ENCODE results near the gene AFM. TPM values are rescaled to one million over a fixed set of nuclear protein-coding genes. Genes with fewer than 3 reads are reported as not detected.

AFM gene
- polyA plus RNA-seq, 1 donor from 2014 or later: not detected

DNA sequence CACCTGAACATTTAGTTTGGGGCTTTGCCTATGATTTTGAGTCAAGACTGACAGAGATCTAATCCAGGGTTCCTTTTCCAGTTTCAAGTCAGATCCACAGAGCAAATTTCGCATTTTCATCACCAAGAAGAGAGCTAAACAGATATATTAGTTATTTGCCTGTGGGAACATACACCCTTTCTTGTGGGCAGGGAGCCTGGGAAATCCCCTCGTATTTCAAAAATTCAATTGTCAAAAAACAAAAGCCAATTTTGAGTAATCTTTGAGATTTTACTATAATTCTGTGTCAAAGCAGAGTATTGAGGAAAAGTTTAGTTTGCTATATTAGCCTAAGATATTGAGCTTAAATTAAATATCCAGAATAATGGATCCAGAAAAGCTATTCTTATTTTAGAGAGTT, 56.6 kb downstream of the AFM start:
- no peak overlapping the region for H3K4me2 ChIP-seq (ENCODE audit: low read length)
- no peak overlapping the region for H3K27ac ChIP-seq (ENCODE audit: low read length)
- no peak overlapping the region for H3K4me3 ChIP-seq (ENCODE audit: low read length)
- H3K36me3 ChIP-seq (ENCODE audit: insufficient read depth, low read length): no peaks in the 10 kb centered on the region
- no peak overlapping the region for H2AFZ ChIP-seq (ENCODE audit: low read depth, low read length)
- no peaks in the 10 kb centered on the region for H3F3A ChIP-seq (ENCODE audit: insufficient read depth, low read length, poor library complexity, severe bottlenecking)
- no peaks in the 10 kb centered on the region for H3K27me3 ChIP-seq (ENCODE audit: insufficient read depth, low read depth, low read length)
- no peak overlapping the region for H3K9ac ChIP-seq (ENCODE audit: low read length)
- H3K79me2 ChIP-seq (replicated peaks; ENCODE audit: insufficient read depth, low read length): no peaks in the 10 kb centered on the region
- no peaks in the 10 kb centered on the region for H3K9me3 ChIP-seq (ENCODE audit: low read length)
- H4K20me1 ChIP-seq (ENCODE audit: insufficient read depth): no peaks in the 10 kb centered on the region
- TF ChIP-seq EZH2 (IDR thresholded peaks at IDR 0.05; ENCODE audit: borderline replicate concordance, insufficient read depth, low read length, poor library complexity, severe bottlenecking) (no peak), MXI1 (conservative IDR thresholded peaks at IDR 0.05; ENCODE audit: poor library complexity, severe bottlenecking) (no peak), TAF1 (IDR thresholded peaks at IDR 0.05; ENCODE audit: low read depth) (no peak), RAD21 (conservative IDR thresholded peaks at IDR 0.05) (no peak), POLR2AphosphoS5 (IDR thresholded peaks at IDR 0.05) (no peak), EP300 (conservative IDR thresholded peaks at IDR 0.05; ENCODE audit: poor library complexity, severe bottlenecking) (no peak), SMC3 (conservative IDR thresholded peaks at IDR 0.05; ENCODE audit: poor library complexity) (no peak)
- TF ChIP-seq, protein P1, sequence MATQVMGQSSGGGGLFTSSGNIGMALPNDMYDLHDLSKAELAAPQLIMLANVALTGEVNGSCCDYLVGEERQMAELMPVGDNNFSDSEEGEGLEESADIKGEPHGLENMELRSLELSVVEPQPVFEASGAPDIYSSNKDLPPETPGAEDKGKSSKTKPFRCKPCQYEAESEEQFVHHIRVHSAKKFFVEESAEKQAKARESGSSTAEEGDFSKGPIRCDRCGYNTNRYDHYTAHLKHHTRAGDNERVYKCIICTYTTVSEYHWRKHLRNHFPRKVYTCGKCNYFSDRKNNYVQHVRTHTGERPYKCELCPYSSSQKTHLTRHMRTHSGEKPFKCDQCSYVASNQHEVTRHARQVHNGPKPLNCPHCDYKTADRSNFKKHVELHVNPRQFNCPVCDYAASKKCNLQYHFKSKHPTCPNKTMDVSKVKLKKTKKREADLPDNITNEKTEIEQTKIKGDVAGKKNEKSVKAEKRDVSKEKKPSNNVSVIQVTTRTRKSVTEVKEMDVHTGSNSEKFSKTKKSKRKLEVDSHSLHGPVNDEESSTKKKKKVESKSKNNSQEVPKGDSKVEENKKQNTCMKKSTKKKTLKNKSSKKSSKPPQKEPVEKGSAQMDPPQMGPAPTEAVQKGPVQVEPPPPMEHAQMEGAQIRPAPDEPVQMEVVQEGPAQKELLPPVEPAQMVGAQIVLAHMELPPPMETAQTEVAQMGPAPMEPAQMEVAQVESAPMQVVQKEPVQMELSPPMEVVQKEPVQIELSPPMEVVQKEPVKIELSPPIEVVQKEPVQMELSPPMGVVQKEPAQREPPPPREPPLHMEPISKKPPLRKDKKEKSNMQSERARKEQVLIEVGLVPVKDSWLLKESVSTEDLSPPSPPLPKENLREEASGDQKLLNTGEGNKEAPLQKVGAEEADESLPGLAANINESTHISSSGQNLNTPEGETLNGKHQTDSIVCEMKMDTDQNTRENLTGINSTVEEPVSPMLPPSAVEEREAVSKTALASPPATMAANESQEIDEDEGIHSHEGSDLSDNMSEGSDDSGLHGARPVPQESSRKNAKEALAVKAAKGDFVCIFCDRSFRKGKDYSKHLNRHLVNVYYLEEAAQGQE (IDR thresholded peaks at IDR 0.05; ENCODE audit: borderline replicate concordance): no peak
- TF ChIP-seq, protein P2, sequence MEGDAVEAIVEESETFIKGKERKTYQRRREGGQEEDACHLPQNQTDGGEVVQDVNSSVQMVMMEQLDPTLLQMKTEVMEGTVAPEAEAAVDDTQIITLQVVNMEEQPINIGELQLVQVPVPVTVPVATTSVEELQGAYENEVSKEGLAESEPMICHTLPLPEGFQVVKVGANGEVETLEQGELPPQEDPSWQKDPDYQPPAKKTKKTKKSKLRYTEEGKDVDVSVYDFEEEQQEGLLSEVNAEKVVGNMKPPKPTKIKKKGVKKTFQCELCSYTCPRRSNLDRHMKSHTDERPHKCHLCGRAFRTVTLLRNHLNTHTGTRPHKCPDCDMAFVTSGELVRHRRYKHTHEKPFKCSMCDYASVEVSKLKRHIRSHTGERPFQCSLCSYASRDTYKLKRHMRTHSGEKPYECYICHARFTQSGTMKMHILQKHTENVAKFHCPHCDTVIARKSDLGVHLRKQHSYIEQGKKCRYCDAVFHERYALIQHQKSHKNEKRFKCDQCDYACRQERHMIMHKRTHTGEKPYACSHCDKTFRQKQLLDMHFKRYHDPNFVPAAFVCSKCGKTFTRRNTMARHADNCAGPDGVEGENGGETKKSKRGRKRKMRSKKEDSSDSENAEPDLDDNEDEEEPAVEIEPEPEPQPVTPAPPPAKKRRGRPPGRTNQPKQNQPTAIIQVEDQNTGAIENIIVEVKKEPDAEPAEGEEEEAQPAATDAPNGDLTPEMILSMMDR (IDR thresholded peaks at IDR 0.05; ENCODE audit: poor library complexity, severe bottlenecking): no peak
- H3K9me2 ChIP-seq (ENCODE audit: insufficient read depth, low read length): no peaks in the 10 kb centered on the region

DNA sequence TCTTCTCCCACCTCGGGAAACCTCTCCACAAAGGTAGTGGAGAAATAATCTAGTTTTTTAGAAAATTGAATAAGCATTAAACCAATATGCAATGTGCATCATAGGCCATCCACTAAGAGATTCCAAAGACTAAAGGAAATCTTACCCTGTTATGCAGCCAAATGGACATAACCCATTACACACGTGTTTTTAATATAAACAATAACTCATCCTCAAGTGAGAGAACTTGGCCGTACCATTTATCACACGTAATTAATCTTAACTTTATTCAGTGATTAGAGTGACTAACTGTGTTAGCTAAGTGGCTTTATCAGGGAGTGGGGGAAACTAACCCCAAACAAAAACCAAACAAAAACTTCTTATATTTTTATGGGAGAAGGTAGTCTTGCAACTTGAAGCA, 57.8 kb downstream of the AFM start:
- no peak overlapping the region for H3K9ac ChIP-seq (ENCODE audit: low read length)
- TF ChIP-seq EZH2 (IDR thresholded peaks at IDR 0.05; ENCODE audit: borderline replicate concordance, insufficient read depth, low read length, poor library complexity, severe bottlenecking) (no peak), POLR2AphosphoS5 (IDR thresholded peaks at IDR 0.05) (no peak), MXI1 (conservative IDR thresholded peaks at IDR 0.05; ENCODE audit: poor library complexity, severe bottlenecking) (no peak), TAF1 (IDR thresholded peaks at IDR 0.05; ENCODE audit: low read depth) (no peak), RAD21 (conservative IDR thresholded peaks at IDR 0.05) (no peak), EP300 (conservative IDR thresholded peaks at IDR 0.05; ENCODE audit: poor library complexity, severe bottlenecking) (no peak), SMC3 (conservative IDR thresholded peaks at IDR 0.05; ENCODE audit: poor library complexity) (no peak)
- TF ChIP-seq, protein P1 (IDR thresholded peaks at IDR 0.05; ENCODE audit: borderline replicate concordance): no peak
- TF ChIP-seq, protein P2 (IDR thresholded peaks at IDR 0.05; ENCODE audit: poor library complexity, severe bottlenecking): no peak
- no peak overlapping the region for H3K4me3 ChIP-seq (ENCODE audit: low read length)
- H3K4me2 ChIP-seq (ENCODE audit: low read length): no peak overlapping the region
- H3K27me3 ChIP-seq (ENCODE audit: insufficient read depth, low read depth, low read length): no peaks in the 10 kb centered on the region
- H3K9me3 ChIP-seq (ENCODE audit: low read length): no peaks in the 10 kb centered on the region
- H3K79me2 ChIP-seq (replicated peaks; ENCODE audit: insufficient read depth, low read length): no peaks in the 10 kb centered on the region
- no peaks in the 10 kb centered on the region for H4K20me1 ChIP-seq (ENCODE audit: insufficient read depth)
- H3K27ac ChIP-seq (ENCODE audit: low read length): no peak overlapping the region
- H3K36me3 ChIP-seq (ENCODE audit: insufficient read depth, low read length): no peaks in the 10 kb centered on the region
- H3K9me2 ChIP-seq (ENCODE audit: insufficient read depth, low read length): no peaks in the 10 kb centered on the region
- H3F3A ChIP-seq (ENCODE audit: insufficient read depth, low read length, poor library complexity, severe bottlenecking): no peaks in the 10 kb centered on the region
- no peak overlapping the region for H2AFZ ChIP-seq (ENCODE audit: low read depth, low read length)
